ENCODE measurements around the gene MAPT. TPM values are rescaled to one million over a fixed set of nuclear protein-coding genes. Genes with fewer than 3 reads are reported as not detected.

MAPT gene
- total RNA-seq, 1 experiment from 2014 or later, result 3.6 TPM

DNA sequence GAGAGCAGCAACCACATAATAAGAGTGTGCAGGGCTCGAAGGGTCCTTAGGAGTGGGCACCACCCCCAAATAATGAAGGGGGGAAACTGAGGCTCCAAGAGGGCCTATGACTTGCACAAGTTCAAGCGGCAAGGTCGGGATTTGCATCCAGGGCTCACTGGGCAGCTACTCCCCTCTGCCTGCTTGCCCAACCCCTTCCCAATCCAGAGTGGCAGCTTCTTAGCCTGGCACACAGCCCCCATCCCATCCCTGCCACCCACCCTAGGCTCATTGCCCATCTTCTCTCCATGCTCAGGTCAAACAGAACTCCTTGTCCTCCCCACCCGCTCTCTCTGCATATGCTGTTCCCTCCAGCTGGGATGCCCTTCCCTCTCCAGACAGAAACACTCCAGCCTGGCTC, 47.3 kb upstream of the MAPT start:
- H4K20me1 ChIP-seq (ENCODE audit: low read length), result no peaks in the 10 kb centered on the region
- no peak overlapping the region for H3K27ac ChIP-seq (ENCODE audit: low read length)
- H3K4me3 ChIP-seq (ENCODE audit: low read length), result no peak overlapping the region
- H3K9me2 ChIP-seq (replicated peaks; ENCODE audit: low read length), result no peaks in the 10 kb centered on the region
- no peaks in the 10 kb centered on the region for H3K27me3 ChIP-seq (ENCODE audit: low read length)
- TF ChIP-seq EZH2phosphoT487 (IDR thresholded peaks at IDR 0.05; ENCODE audit: borderline replicate concordance, low read length) (no peak), EZH2 (IDR thresholded peaks at IDR 0.05; ENCODE audit: low read length, unreplicated experiment) (no peak)
- TF ChIP-seq, protein P1, sequence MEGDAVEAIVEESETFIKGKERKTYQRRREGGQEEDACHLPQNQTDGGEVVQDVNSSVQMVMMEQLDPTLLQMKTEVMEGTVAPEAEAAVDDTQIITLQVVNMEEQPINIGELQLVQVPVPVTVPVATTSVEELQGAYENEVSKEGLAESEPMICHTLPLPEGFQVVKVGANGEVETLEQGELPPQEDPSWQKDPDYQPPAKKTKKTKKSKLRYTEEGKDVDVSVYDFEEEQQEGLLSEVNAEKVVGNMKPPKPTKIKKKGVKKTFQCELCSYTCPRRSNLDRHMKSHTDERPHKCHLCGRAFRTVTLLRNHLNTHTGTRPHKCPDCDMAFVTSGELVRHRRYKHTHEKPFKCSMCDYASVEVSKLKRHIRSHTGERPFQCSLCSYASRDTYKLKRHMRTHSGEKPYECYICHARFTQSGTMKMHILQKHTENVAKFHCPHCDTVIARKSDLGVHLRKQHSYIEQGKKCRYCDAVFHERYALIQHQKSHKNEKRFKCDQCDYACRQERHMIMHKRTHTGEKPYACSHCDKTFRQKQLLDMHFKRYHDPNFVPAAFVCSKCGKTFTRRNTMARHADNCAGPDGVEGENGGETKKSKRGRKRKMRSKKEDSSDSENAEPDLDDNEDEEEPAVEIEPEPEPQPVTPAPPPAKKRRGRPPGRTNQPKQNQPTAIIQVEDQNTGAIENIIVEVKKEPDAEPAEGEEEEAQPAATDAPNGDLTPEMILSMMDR (conservative IDR thresholded peaks at IDR 0.05; ENCODE audit: low read depth, low read length), result no peak
- no peaks in the 10 kb centered on the region; the same call in 1 of the 2 replicates for H3K4me1 ChIP-seq (ENCODE audit: insufficient read depth, low read length)
- H3K79me2 ChIP-seq (ENCODE audit: low read length), result no peaks in the 10 kb centered on the region
- POLR2A ChIA-PET (ENCODE audit: unreplicated experiment), result no interaction called here
- intact Hi-C loops (cut with micrococcal nuclease), result no loop called here
- H3K9me3 ChIP-seq (ENCODE audit: low read length), result no peaks in the 10 kb centered on the region
- H3K4me2 ChIP-seq (ENCODE audit: low read length), result no peak overlapping the region
- DNase-seq (no peak), ATAC-seq (no peak)
- H3K36me3 ChIP-seq (ENCODE audit: low read depth, low read length), result no peaks in the 10 kb centered on the region
- H2AFZ ChIP-seq (ENCODE audit: low read length), result no peak overlapping the region
- no peaks in the 10 kb centered on the region for H3F3A ChIP-seq (ENCODE audit: low read length, unreplicated experiment)
- no TSS peak for BruUV-seq (replicated peaks)
- H3K9ac ChIP-seq (ENCODE audit: low read length), result no peak overlapping the region
- CTCF ChIA-PET, result interaction anchor here (0.6 kb wide), 1 partner anchor 503 kb away, joined by 4 read pairs; no protein-coding TSS in a partner anchor

DNA sequence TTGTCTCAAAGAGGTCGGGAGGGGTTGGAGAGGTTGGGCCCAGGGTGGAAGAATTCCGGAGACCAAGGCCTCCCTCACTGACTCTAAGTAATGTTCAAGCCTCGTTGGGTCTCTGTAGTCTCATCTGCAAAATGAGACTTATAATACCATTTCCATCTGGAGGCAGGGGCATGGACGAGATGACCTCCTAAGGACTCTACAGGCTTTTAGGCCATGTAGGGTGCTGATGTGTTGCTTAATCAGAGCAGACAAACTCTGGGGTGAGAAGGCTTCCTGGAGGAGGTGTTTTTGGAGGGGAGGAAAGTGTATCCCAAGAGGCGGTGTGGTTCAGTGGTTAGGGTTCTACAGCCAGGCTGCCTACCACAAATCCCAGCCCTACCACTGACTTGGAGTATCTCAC, 46.6 kb upstream of the MAPT start:
- TF ChIP-seq, protein P1 (conservative IDR thresholded peaks at IDR 0.05; ENCODE audit: low read depth, low read length), result no peak
- TF ChIP-seq EZH2 (IDR thresholded peaks at IDR 0.05; ENCODE audit: low read length, unreplicated experiment) (no peak), EZH2phosphoT487 (IDR thresholded peaks at IDR 0.05; ENCODE audit: borderline replicate concordance, low read length) (no peak)
- H3K4me1 ChIP-seq (ENCODE audit: insufficient read depth, low read length), result no peaks in the 10 kb centered on the region
- intact Hi-C loops (cut with micrococcal nuclease), result no loop called here
- no peak overlapping the region for H3K27ac ChIP-seq (ENCODE audit: low read length)
- H2AFZ ChIP-seq (ENCODE audit: low read length), result no peak overlapping the region
- H3F3A ChIP-seq (ENCODE audit: low read length, unreplicated experiment), result no peaks in the 10 kb centered on the region
- no peak overlapping the region for H3K4me3 ChIP-seq (ENCODE audit: low read length)
- POLR2A ChIA-PET (ENCODE audit: unreplicated experiment), result no interaction called here
- no peaks in the 10 kb centered on the region for H4K20me1 ChIP-seq (ENCODE audit: low read length)
- no peak overlapping the region for H3K9ac ChIP-seq (ENCODE audit: low read length)
- DNase-seq (no peak), ATAC-seq (no peak)
- no peak overlapping the region for H3K4me2 ChIP-seq (ENCODE audit: low read length)
- H3K9me3 ChIP-seq (ENCODE audit: low read length), result no peaks in the 10 kb centered on the region
- no peaks in the 10 kb centered on the region for H3K9me2 ChIP-seq (replicated peaks; ENCODE audit: low read length)
- H3K79me2 ChIP-seq (ENCODE audit: low read length), result no peaks in the 10 kb centered on the region
- no peaks in the 10 kb centered on the region for H3K27me3 ChIP-seq (ENCODE audit: low read length)
- BruUV-seq (replicated peaks), result no TSS peak
- no peaks in the 10 kb centered on the region for H3K36me3 ChIP-seq (ENCODE audit: low read depth, low read length)
- CTCF ChIA-PET, result no interaction called here

DNA sequence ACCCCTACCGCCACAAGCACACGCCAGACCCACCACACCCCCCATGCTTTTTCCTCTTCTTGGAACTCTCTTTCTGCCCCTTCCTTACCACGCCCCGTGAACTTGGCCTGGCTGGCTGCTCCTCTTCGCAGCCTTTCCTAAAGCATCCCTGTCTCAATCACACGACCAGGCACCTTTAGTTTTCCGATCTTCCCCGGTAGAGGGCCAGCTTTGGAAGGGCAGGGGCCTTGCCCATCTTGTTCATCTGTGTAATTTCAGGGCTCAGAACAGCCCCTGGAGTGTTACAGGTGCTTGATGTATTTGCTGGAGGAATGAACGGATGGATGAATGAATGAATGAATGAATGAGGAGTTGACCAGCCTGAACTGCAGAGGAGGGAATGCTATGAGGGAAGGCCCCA, 45.9 kb upstream of the MAPT start:
- no peak overlapping the region for H3K27ac ChIP-seq (ENCODE audit: low read length)
- intact Hi-C loops (cut with micrococcal nuclease), result no loop called here
- POLR2A ChIA-PET (ENCODE audit: unreplicated experiment), result no interaction called here
- H3K9me3 ChIP-seq (ENCODE audit: low read length), result no peaks in the 10 kb centered on the region
- no peak overlapping the region for H2AFZ ChIP-seq (ENCODE audit: low read length)
- no peak overlapping the region for H3K4me2 ChIP-seq (ENCODE audit: low read length)
- H3K27me3 ChIP-seq (ENCODE audit: low read length), result no peaks in the 10 kb centered on the region
- H3K4me3 ChIP-seq (ENCODE audit: low read length), result no peak overlapping the region
- no TSS peak for BruUV-seq (replicated peaks)
- TF ChIP-seq EZH2phosphoT487 (IDR thresholded peaks at IDR 0.05; ENCODE audit: borderline replicate concordance, low read length) (no peak), EZH2 (IDR thresholded peaks at IDR 0.05; ENCODE audit: low read length, unreplicated experiment) (no peak)
- TF ChIP-seq, protein P1 (conservative IDR thresholded peaks at IDR 0.05; ENCODE audit: low read depth, low read length), result 0 out of 2 replicates have a peak, but pooled peaks have one; percentile 12
- no peak overlapping the region for H3K9ac ChIP-seq (ENCODE audit: low read length)
- CTCF ChIA-PET, result interaction anchor here (1.4 kb wide), 1 partner anchor 208 kb away, joined by 5 read pairs; no protein-coding TSS in a partner anchor
- H3F3A ChIP-seq (ENCODE audit: low read length, unreplicated experiment), result no peaks in the 10 kb centered on the region
- ATAC-seq, result no peak
- H3K9me2 ChIP-seq (replicated peaks; ENCODE audit: low read length), result no peaks in the 10 kb centered on the region
- no peak for DNase-seq
- no peaks in the 10 kb centered on the region for H4K20me1 ChIP-seq (ENCODE audit: low read length)
- H3K4me1 ChIP-seq (ENCODE audit: insufficient read depth, low read length), result no peaks in the 10 kb centered on the region
- H3K36me3 ChIP-seq (ENCODE audit: low read depth, low read length), result no peaks in the 10 kb centered on the region
- H3K79me2 ChIP-seq (ENCODE audit: low read length), result no peaks in the 10 kb centered on the region

All from PC-3 (cell line).